HEK293 (cell line): ENCODE results near the gene CXXC4.

Source experiments
- CTCF ChIA-PET: fragments of 350-600 bp; formaldehyde crosslinking; extraction: SDS; loops from one replicate; lab custom pipeline; 2021; ENCODE audit warnings: antibody characterized with exemption; lab: Yijun Ruan, JAX
- POLR2A ChIA-PET: fragments of 300-600 bp; formaldehyde crosslinking; extraction: SDS; loops from one replicate; lab custom pipeline; 2020; ENCODE audit warnings: antibody characterized with exemption, inconsistent platforms; lab: Yijun Ruan, JAX
- H3K27ac ChIP-seq: fragments of 200-500 bp; sonication (Bioruptor generic); 2 replicates; pipeline ENCODE4 v1.5.1; 2014; ENCODE audit warnings: low read depth, low read length, control low read depth, inconsistent platforms; ENCODE audit errors: extremely low read depth
- H3K36me3 ChIP-seq, 2 experiments: fragments of 200-500 bp in 1 of 2; sonication (Bioruptor generic) in 1 of 2; 1 replicate in 1 of 2; 2 replicates in 1 of 2; pipeline ENCODE4 v1.5.1; 2014 to 2017; ENCODE audit warnings: inconsistent platforms in 2 of 2, low read length in 2 of 2; ENCODE audit not compliant: control insufficient read depth in 2 of 2, insufficient read depth in 1 of 2
- H3K4me1 ChIP-seq: fragments of 200-500 bp; sonication (Bioruptor generic); 2 replicates; pipeline ENCODE4 v1.5.1; 2014; ENCODE audit warnings: mild to moderate bottlenecking, low read length, inconsistent platforms; ENCODE audit not compliant: control insufficient read depth, insufficient read depth
- H3K4me3 ChIP-seq: 2 replicates; pipeline ENCODE4 v1.5.1; 2011; ENCODE audit warnings: low read depth, mild to moderate bottlenecking, control low read depth, low read length, moderate library complexity
- H3K9me3 ChIP-seq: fragments of 200-500 bp; sonication (Bioruptor generic); 2 replicates; pipeline ENCODE4 v1.5.1; 2014; ENCODE audit warnings: low read depth, low read length, inconsistent platforms; ENCODE audit not compliant: control insufficient read depth, insufficient read depth
- GLIS1 ChIP-seq: fragments of 450-650 bp; formaldehyde crosslinking; IDR thresholded peaks from 2 replicates; pipeline ENCODE4 v1.5.1; 2016; ENCODE audit warnings: missing biosample characterization, missing genetic modification characterization
- OSR2 ChIP-seq: fragments of 450-650 bp; formaldehyde crosslinking; IDR thresholded peaks from 2 replicates; pipeline ENCODE4 v1.5.1; 2016; ENCODE audit warnings: missing biosample characterization, missing genetic modification characterization
- PRDM4 ChIP-seq: fragments of 450-650 bp; formaldehyde crosslinking; IDR thresholded peaks from 2 replicates; pipeline ENCODE4 v1.5.1; 2017; ENCODE audit warnings: missing biosample characterization, missing genetic modification characterization
- REST ChIP-seq: fragments of 450-650 bp; formaldehyde crosslinking; IDR thresholded peaks from 2 replicates; pipeline ENCODE4 v1.5.1; 2016; ENCODE audit warnings: missing biosample characterization, missing genetic modification characterization
- ZBTB48 ChIP-seq: fragments of 450-650 bp; formaldehyde crosslinking; IDR thresholded peaks from 2 replicates; pipeline ENCODE4 v1.5.1; 2016; ENCODE audit warnings: missing biosample characterization, missing genetic modification characterization
- ZEB2 ChIP-seq: fragments of 450-650 bp; formaldehyde crosslinking; IDR thresholded peaks from 2 replicates; pipeline ENCODE4 v1.5.1; 2016; ENCODE audit warnings: missing biosample characterization, missing genetic modification characterization
- ZNF18 ChIP-seq: fragments of 450-650 bp; formaldehyde crosslinking; IDR thresholded peaks from 2 replicates; pipeline ENCODE4 v1.5.1; 2016; ENCODE audit warnings: missing biosample characterization, missing genetic modification characterization
- ZNF2 ChIP-seq: fragments of 450-650 bp; formaldehyde crosslinking; IDR thresholded peaks from 2 replicates; pipeline ENCODE4 v1.5.1; 2016; ENCODE audit warnings: missing biosample characterization, missing genetic modification characterization
- ZNF350 ChIP-seq: fragments of 450-650 bp; formaldehyde crosslinking; IDR thresholded peaks from 2 replicates; pipeline ENCODE4 v1.5.0; 2017; ENCODE audit warnings: missing biosample characterization, mild to moderate bottlenecking, missing genetic modification characterization
- ZNF362 ChIP-seq: fragments of 450-650 bp; formaldehyde crosslinking; IDR thresholded peaks from 2 replicates; pipeline ENCODE4 v1.5.1; 2016; ENCODE audit warnings: missing biosample characterization, missing genetic modification characterization
- ZNF366 ChIP-seq: fragments of 450-650 bp; formaldehyde crosslinking; conservative IDR thresholded peaks from 2 replicates; pipeline ENCODE4 v1.5.1; 2016; ENCODE audit warnings: missing biosample characterization, missing genetic modification characterization
- ZNF404 ChIP-seq: fragments of 450-650 bp; formaldehyde crosslinking; IDR thresholded peaks from 2 replicates; pipeline ENCODE4 v1.5.1; 2017; ENCODE audit warnings: missing biosample characterization, missing genetic modification characterization
- ZNF473 ChIP-seq: fragments of 450-650 bp; formaldehyde crosslinking; IDR thresholded peaks from 2 replicates; pipeline ENCODE4 v1.5.1; 2017; ENCODE audit warnings: missing biosample characterization, missing genetic modification characterization
- ZNF529 ChIP-seq: fragments of 450-650 bp; formaldehyde crosslinking; IDR thresholded peaks from 2 replicates; pipeline ENCODE4 v1.5.1; 2017; ENCODE audit warnings: missing genetic modification characterization, missing biosample characterization; ENCODE audit not compliant: insufficient replicate concordance
- ZNF610 ChIP-seq: fragments of 450-650 bp; formaldehyde crosslinking; IDR thresholded peaks from 2 replicates; pipeline ENCODE4 v1.5.1; 2016; ENCODE audit warnings: missing biosample characterization, missing genetic modification characterization, borderline replicate concordance
- ZNF654 ChIP-seq: fragments of 450-650 bp; formaldehyde crosslinking; IDR thresholded peaks from 2 replicates; pipeline ENCODE4 v1.5.1; 2016; ENCODE audit warnings: low read depth, missing biosample characterization, missing genetic modification characterization
- ZNF677 ChIP-seq: fragments of 450-650 bp; IDR thresholded peaks from 2 replicates; pipeline ENCODE4 v1.5.0; 2018; ENCODE audit warnings: missing biosample characterization, mild to moderate bottlenecking, missing genetic modification characterization, moderate library complexity
- ZNF707 ChIP-seq: fragments of 450-650 bp; formaldehyde crosslinking; IDR thresholded peaks from 2 replicates; pipeline ENCODE4 v1.5.1; 2016; ENCODE audit warnings: missing biosample characterization, missing genetic modification characterization
- ZNF76 ChIP-seq: fragments of 450-650 bp; formaldehyde crosslinking; IDR thresholded peaks from 2 replicates; pipeline ENCODE4; 2016; ENCODE audit warnings: low read depth, missing biosample characterization, missing genetic modification characterization, borderline replicate concordance
- ZSCAN23 ChIP-seq: fragments of 450-650 bp; formaldehyde crosslinking; IDR thresholded peaks from 2 replicates; pipeline ENCODE4 v1.5.1; 2016; ENCODE audit warnings: missing biosample characterization, missing genetic modification characterization

CXXC4 gene

GRCh38 chr4:104465201-104465600 lies 29.5 kb downstream of the CXXC4 start (continued):
- TF ChIP-seq ZNF18 (tag by site-specific recombination) (no peak), ZEB2 (tag by site-specific recombination) (no peak), ZNF2 (no peak), GLIS1 (no peak), REST (tag by site-specific recombination) (no peak), ZNF610 (tag by site-specific recombination) (no peak)
- TF ChIP-seq, all 188 proteins: peak for 0

GRCh38 chr4:104462641-104463040 lies 32.1 kb downstream of the CXXC4 start:
- no peak overlapping the region for H3K27ac ChIP-seq
- ChIA-PET CTCF (no interaction called here), POLR2A (no interaction called here)
- no peak overlapping the region for H3K4me3 ChIP-seq
- H3K4me1 ChIP-seq: no peaks in the 10 kb centered on the region
- TF ChIP-seq ZNF362 (tag by site-specific recombination) (no peak), ZNF654 (tag by site-specific recombination) (no peak), ZNF707 (tag by site-specific recombination) (no peak), ZSCAN23 (tag by site-specific recombination) (no peak), OSR2 (tag by site-specific recombination) (no peak), ZNF18 (tag by site-specific recombination) (no peak), PRDM4 (tag by site-specific recombination) (no peak), ZNF529 (tag by site-specific recombination) (no peak), ZNF350 (tag by site-specific recombination) (no peak), ZNF76 (tag by site-specific recombination) (no peak), ZNF404 (no peak), ZNF473 (tag by site-specific recombination) (no peak), ZNF677 (tag by site-specific recombination) (no peak), ZBTB48 (tag by site-specific recombination) (no peak), ZNF366 (tag by site-specific recombination) (no peak)
- no peaks in the 10 kb centered on the region for H3K36me3 ChIP-seq
- no peaks in the 10 kb centered on the region for H3K9me3 ChIP-seq
